Nephron progenitor cell (in vitro differentiated cells): Measurements from ENCODE around the gene MYRF.

ENCODE experiments used
- DNase-seq: peaks from one replicate; pipeline ENCODE4 v3.0.0; 2021
- H3K27ac Mint-ChIP-seq: 2 replicates; pipeline ENCODE4 v1.8.0; 2021; ENCODE audit warnings: mild to moderate bottlenecking, moderate library complexity, mixed read lengths
- H3K27me3 Mint-ChIP-seq: 2 replicates; pipeline ENCODE4 v1.8.0; 2021; ENCODE audit warnings: mild to moderate bottlenecking, low read depth, mixed read lengths; ENCODE audit not compliant: poor library complexity
- H3K36me3 Mint-ChIP-seq: 2 replicates; pipeline ENCODE4 v1.8.0; 2021; ENCODE audit warnings: low read depth, mixed read lengths
- H3K4me1 Mint-ChIP-seq: 2 replicates; pipeline ENCODE4 v1.8.0; 2021; ENCODE audit warnings: mixed read lengths
- H3K4me3 Mint-ChIP-seq: 2 replicates; pipeline ENCODE4 v1.8.0; 2021; ENCODE audit warnings: mild to moderate bottlenecking, moderate library complexity, mixed read lengths
- H3K9me3 Mint-ChIP-seq: 2 replicates; pipeline ENCODE4 v1.8.0; 2021; ENCODE audit warnings: mild to moderate bottlenecking, moderate library complexity, mixed read lengths
- CTCF ChIP-seq: fragments of 200-600 bp; sonication (generic); IDR thresholded peaks from 2 replicates; pipeline ENCODE4 v1.5.0; 2021; ENCODE audit warnings: antibody characterized with exemption

MYRF gene

GRCh38 chr11:61774411-61774810 is 22.0 kb downstream of the MYRF start:
- H3K27ac Mint-ChIP-seq: peak overlapping the region; percentile 91
- H3K9me3 Mint-ChIP-seq: no peaks in the 10 kb centered on the region

GRCh38 chr11:61775106-61775505 is 22.7 kb downstream of the MYRF start:
- DNase-seq: no peak
- Mint-ChIP-seq H3K36me3 (peaks cover 6% of the 10 kb centered on the region), H3K27me3 (peaks cover 3% of the 10 kb centered on the region), H3K4me3 (no peak overlapping the region), H3K9me3 (no peaks in the 10 kb centered on the region), H3K4me1 (peaks cover 60% of the 10 kb centered on the region), H3K27ac (no peak overlapping the region)
- no peak for TF ChIP-seq CTCF

More at GRCh38 chr11:61774411-61774810, 22.0 kb downstream of the MYRF start:
- Mint-ChIP-seq H3K4me1 (peaks cover 65% of the 10 kb centered on the region), H3K4me3 (peak overlapping the region; percentile 33), H3K36me3 (peaks cover 6% of the 10 kb centered on the region), H3K27me3 (peaks cover 3% of the 10 kb centered on the region)
- peak; percentile 35 for DNase-seq
- TF ChIP-seq CTCF: no peak

- TF ChIP-seq CTCF: no peak
- no peaks in the 10 kb centered on the region for H3K9me3 Mint-ChIP-seq
- peaks cover 6% of the 10 kb centered on the region for H3K36me3 Mint-ChIP-seq
- no peak for DNase-seq
- peaks cover 3% of the 10 kb centered on the region for H3K27me3 Mint-ChIP-seq
- no peak overlapping the region for H3K4me3 Mint-ChIP-seq
- no peak overlapping the region for H3K27ac Mint-ChIP-seq
- peaks cover 58% of the 10 kb centered on the region for H3K4me1 Mint-ChIP-seq
Observed at GRCh38 chr11:61775606-61776554, 23.4 kb downstream of the MYRF start.

- peak; percentile 58 for TF ChIP-seq CTCF
- Mint-ChIP-seq H3K36me3 (peaks cover 6% of the 10 kb centered on the region), H3K9me3 (no peaks in the 10 kb centered on the region), H3K4me1 (peaks cover 53% of the 10 kb centered on the region), H3K27ac (no peak overlapping the region), H3K4me3 (no peak overlapping the region), H3K27me3 (peaks cover 3% of the 10 kb centered on the region)
- peak; percentile 62 for DNase-seq
Observed at GRCh38 chr11:61776561-61777075, 24.2 kb downstream of the MYRF start.

- no peak overlapping the region for H3K4me3 Mint-ChIP-seq
Observed at GRCh38 chr11:61777234-61778090, 25.0 kb downstream of the MYRF start.

More at GRCh38 chr11:61777234-61778090, 25.0 kb downstream of the MYRF start:
- no peak for TF ChIP-seq CTCF
- Mint-ChIP-seq H3K27me3 (peaks cover 3% of the 10 kb centered on the region), H3K36me3 (peaks cover 6% of the 10 kb centered on the region), H3K9me3 (no peaks in the 10 kb centered on the region), H3K4me1 (peaks cover 47% of the 10 kb centered on the region), H3K27ac (peak overlapping the region; percentile 39)
- DNase-seq: peak; percentile 52
